Measurements from ENCODE around the gene SHD. TPM values are rescaled to one million over a fixed set of nuclear protein-coding genes. Genes with fewer than 3 reads are reported as not detected.

Gene SHD
- total RNA-seq, 2 donors from 2014 or later, result not detected

DNA sequence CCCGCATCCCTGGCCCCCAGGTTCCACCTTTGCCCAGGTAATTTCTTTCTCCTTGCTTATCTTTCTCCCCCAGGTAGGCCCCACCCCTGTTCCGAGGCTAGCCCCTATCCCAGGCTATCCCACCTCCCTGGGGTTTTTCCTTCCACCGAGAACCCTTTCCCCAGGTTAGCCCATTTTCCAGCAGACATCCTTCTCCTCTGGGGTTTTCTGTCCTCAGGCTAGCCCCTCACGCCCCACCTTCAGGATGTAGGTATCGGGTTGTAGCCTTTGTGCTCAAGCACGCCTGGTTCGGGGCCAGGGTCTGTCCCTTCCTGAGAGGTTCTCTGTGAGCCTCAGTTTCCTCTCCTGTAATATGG, 26.2 kb downstream of the SHD start:
- TF ChIP-seq, protein P1, sequence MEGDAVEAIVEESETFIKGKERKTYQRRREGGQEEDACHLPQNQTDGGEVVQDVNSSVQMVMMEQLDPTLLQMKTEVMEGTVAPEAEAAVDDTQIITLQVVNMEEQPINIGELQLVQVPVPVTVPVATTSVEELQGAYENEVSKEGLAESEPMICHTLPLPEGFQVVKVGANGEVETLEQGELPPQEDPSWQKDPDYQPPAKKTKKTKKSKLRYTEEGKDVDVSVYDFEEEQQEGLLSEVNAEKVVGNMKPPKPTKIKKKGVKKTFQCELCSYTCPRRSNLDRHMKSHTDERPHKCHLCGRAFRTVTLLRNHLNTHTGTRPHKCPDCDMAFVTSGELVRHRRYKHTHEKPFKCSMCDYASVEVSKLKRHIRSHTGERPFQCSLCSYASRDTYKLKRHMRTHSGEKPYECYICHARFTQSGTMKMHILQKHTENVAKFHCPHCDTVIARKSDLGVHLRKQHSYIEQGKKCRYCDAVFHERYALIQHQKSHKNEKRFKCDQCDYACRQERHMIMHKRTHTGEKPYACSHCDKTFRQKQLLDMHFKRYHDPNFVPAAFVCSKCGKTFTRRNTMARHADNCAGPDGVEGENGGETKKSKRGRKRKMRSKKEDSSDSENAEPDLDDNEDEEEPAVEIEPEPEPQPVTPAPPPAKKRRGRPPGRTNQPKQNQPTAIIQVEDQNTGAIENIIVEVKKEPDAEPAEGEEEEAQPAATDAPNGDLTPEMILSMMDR (IDR thresholded peaks at IDR 0.05), result no peak
- TF ChIP-seq POLR2A (IDR thresholded peaks at IDR 0.05), result no peak
- Histone ChIP-seq H3K9me3 (no peaks in the 10 kb centered on the region), H3K36me3 (replicated peaks in 1 of 2; ENCODE audit: insufficient read depth in 1 of 2, low read depth in 2 of 2) (no peaks in the 10 kb centered on the region), H3K4me3 (no peak overlapping the region), H3K4me1 (peaks cover 5% of the 10 kb centered on the region), H3K27me3 (peaks cover 0 to 9% of the 10 kb centered on the region in 2 donors), H3K27ac (no peak overlapping the region)
- no peak for ATAC-seq
- no peak for DNase-seq
- 47 to 57% methylated on average over 3 to 7 of the region's 7 CpGs for WGBS, 2 donors
- intact Hi-C loops (cut with DNase I), result no loop called here

GRCh38 chr19:4305659-4306058, 26.6 kb downstream of the SHD start:
- 59 to 68% methylated on average over 4 to 14 of the region's 16 CpGs for WGBS, 2 donors
- peaks cover 5% of the 10 kb centered on the region for H3K4me1 ChIP-seq
- H3K4me3 ChIP-seq, result no peak overlapping the region
- H3K9me3 ChIP-seq, result no peaks in the 10 kb centered on the region
- H3K27me3 ChIP-seq, result peaks cover 0 to 9% of the 10 kb centered on the region in 2 donors
- no peak for TF ChIP-seq POLR2A (IDR thresholded peaks at IDR 0.05)
- TF ChIP-seq, protein P1 (IDR thresholded peaks at IDR 0.05), result peak in 1 of 7 experiments; percentile 15
- no peaks in the 10 kb centered on the region for H3K36me3 ChIP-seq (replicated peaks in 1 of 2; ENCODE audit: insufficient read depth in 1 of 2, low read depth in 2 of 2)
- intact Hi-C loops (cut with DNase I), result no loop called here
- ATAC-seq (no peak), DNase-seq (no peak)
- no peak overlapping the region for H3K27ac ChIP-seq

- no peaks in the 10 kb centered on the region for H3K4me1 ChIP-seq
- no peaks in the 10 kb centered on the region for H3K27me3 ChIP-seq
- H3K4me3 ChIP-seq, result no peak overlapping the region
- intact Hi-C loops (cut with DNase I), result no loop called here
- 73 to 81% methylated on average over 6 to 22 of the region's 22 CpGs for WGBS, 2 donors
- DNase-seq (no peak), ATAC-seq (no peak)
- H3K36me3 ChIP-seq (replicated peaks in 1 of 2; ENCODE audit: insufficient read depth in 1 of 2, low read depth in 2 of 2), result no peaks in the 10 kb centered on the region
- no peaks in the 10 kb centered on the region for H3K9me3 ChIP-seq
- no peak overlapping the region for H3K27ac ChIP-seq
- TF ChIP-seq, protein P1 (IDR thresholded peaks at IDR 0.05), result no peak
Observed at GRCh38 chr19:4310247-4311121, 31.4 kb downstream of the SHD start.

GRCh38 chr19:4313847-4314490, 34.9 kb downstream of the SHD start:
- H3K4me1 ChIP-seq, result no peaks in the 10 kb centered on the region
- 38 to 44% methylated on average over 12 of the region's 12 CpGs for WGBS, 2 donors
- H3K4me3 ChIP-seq, result no peak overlapping the region
- DNase-seq, result no peak
- no peak overlapping the region for H3K27ac ChIP-seq
- no peaks in the 10 kb centered on the region for H3K27me3 ChIP-seq
- no peaks in the 10 kb centered on the region for H3K9me3 ChIP-seq
- intact Hi-C loops (cut with DNase I), result no loop called here
- ATAC-seq, result no peak
- no peaks in the 10 kb centered on the region for H3K36me3 ChIP-seq (replicated peaks in 1 of 2; ENCODE audit: insufficient read depth in 1 of 2, low read depth in 2 of 2)
- TF ChIP-seq, protein P1 (IDR thresholded peaks at IDR 0.05), result no peak
- no peak for TF ChIP-seq POLR2A (IDR thresholded peaks at IDR 0.05)

Measured in body of pancreas (tissue), 4 donors.